ENCODE results near the gene C10orf95. TPM values are rescaled to one million over a fixed set of nuclear protein-coding genes. Genes with fewer than 3 reads are reported as not detected.

Gene C10orf95
- total RNA-seq, 1 experiment from 2014 or later = 0.82 TPM

DNA sequence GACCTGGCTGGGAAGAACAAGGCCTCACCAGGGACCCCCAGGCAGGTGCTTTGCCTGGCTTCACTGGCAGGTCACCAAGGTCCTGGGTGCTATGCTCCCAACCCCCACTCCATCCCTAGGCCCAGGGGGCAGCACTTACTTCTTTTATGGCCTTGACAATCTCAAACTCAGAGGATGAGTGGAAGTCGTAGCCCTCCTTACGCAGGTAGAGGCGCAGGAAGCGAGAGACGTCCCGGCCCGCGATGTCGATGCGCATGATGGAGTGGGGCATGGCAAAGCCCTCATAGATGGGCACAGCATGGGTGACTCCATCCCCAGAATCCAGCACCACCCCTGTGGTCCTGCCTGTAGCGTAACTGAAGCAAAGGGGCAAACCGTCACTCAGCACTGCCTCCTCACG lies 32.7 kb upstream of the C10orf95 start:
- no peaks in the 10 kb centered on the region for H3K27me3 ChIP-seq (replicated peaks; ENCODE audit: control insufficient read depth, insufficient read depth, low read length)
- Mint-ChIP-seq H3K36me3 (ENCODE audit: insufficient read depth, unreplicated experiment) (peaks cover 69% of the 10 kb centered on the region), H3K4me3 (ENCODE audit: unreplicated experiment) (no peak overlapping the region), H3K9me3 (ENCODE audit: unreplicated experiment) (no peaks in the 10 kb centered on the region), H3K4me1 (ENCODE audit: low read depth, unreplicated experiment) (no peaks in the 10 kb centered on the region), H3K27ac (ENCODE audit: unreplicated experiment) (no peak overlapping the region), H3K27me3 (ENCODE audit: insufficient read depth, unreplicated experiment) (no peaks in the 10 kb centered on the region)
- no peak overlapping the region for H3K4me3 ChIP-seq (ENCODE audit: low read depth, low read length)
- POLR2A ChIA-PET = no interaction called here
- no peaks in the 10 kb centered on the region for H3K4me1 ChIP-seq
- BruUV-seq (replicated peaks) = no TSS peak
- intact Hi-C loops (cut with micrococcal nuclease; ENCODE audit: unreplicated experiment) = loop anchor here (5.0 kb wide), 1 partner anchor 98 kb away; no protein-coding TSS in a partner anchor
- CTCF ChIA-PET = interaction anchor here (1.0 kb wide), 1 partner anchor 100 kb away, joined by 4 read pairs; no protein-coding TSS in a partner anchor
- TF ChIP-seq, protein P1, sequence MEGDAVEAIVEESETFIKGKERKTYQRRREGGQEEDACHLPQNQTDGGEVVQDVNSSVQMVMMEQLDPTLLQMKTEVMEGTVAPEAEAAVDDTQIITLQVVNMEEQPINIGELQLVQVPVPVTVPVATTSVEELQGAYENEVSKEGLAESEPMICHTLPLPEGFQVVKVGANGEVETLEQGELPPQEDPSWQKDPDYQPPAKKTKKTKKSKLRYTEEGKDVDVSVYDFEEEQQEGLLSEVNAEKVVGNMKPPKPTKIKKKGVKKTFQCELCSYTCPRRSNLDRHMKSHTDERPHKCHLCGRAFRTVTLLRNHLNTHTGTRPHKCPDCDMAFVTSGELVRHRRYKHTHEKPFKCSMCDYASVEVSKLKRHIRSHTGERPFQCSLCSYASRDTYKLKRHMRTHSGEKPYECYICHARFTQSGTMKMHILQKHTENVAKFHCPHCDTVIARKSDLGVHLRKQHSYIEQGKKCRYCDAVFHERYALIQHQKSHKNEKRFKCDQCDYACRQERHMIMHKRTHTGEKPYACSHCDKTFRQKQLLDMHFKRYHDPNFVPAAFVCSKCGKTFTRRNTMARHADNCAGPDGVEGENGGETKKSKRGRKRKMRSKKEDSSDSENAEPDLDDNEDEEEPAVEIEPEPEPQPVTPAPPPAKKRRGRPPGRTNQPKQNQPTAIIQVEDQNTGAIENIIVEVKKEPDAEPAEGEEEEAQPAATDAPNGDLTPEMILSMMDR (IDR thresholded peaks at IDR 0.05; ENCODE audit: insufficient read depth in 1 of 2, low read depth in 1 of 2, low read length in 1 of 2, severe bottlenecking in 1 of 2, unreplicated experiment in 1 of 2) = no peak
- no peaks in the 10 kb centered on the region for H3K9me3 ChIP-seq
- DNase-seq = no peak
- peaks cover 3% of the 10 kb centered on the region for H3K36me3 ChIP-seq (ENCODE audit: control insufficient read depth, insufficient read depth, low read length)

DNA sequence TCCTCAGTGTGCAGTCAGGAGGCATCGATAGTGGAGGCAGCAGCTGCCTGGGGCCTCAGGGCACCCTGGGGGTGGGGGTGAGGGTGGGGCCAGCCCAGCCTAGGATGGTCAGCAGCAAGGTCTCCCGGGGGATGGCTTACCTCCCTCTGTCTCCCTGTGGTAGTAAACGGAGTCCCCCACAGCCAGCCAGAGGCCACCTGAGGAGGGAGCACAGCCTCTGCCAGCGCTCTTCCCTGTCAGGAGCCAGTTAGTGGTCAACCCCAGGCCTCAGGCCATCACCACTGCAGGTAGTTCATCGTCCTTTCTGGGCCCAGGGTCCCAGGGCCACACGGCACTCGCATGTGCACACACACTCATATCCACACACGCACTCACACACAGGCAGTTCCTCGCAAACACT lies 29.1 kb upstream of the C10orf95 start:
- POLR2A ChIA-PET = no interaction called here
- no peak for DNase-seq
- no peaks in the 10 kb centered on the region for H3K9me3 ChIP-seq
- H3K36me3 Mint-ChIP-seq (ENCODE audit: insufficient read depth, unreplicated experiment) = peaks cover 64% of the 10 kb centered on the region
- no peak overlapping the region for H3K4me3 ChIP-seq (ENCODE audit: low read depth, low read length)
- H3K27me3 ChIP-seq (replicated peaks; ENCODE audit: control insufficient read depth, insufficient read depth, low read length) = no peaks in the 10 kb centered on the region
- no TSS peak for BruUV-seq (replicated peaks)
- no peaks in the 10 kb centered on the region for H3K27me3 Mint-ChIP-seq (ENCODE audit: insufficient read depth, unreplicated experiment)
- no peaks in the 10 kb centered on the region for H3K9me3 Mint-ChIP-seq (ENCODE audit: unreplicated experiment)
- TF ChIP-seq, protein P1 (IDR thresholded peaks at IDR 0.05; ENCODE audit: insufficient read depth in 1 of 2, low read depth in 1 of 2, low read length in 1 of 2, severe bottlenecking in 1 of 2, unreplicated experiment in 1 of 2) = no peak
- no peak overlapping the region for H3K27ac Mint-ChIP-seq (ENCODE audit: unreplicated experiment)
- no peak overlapping the region for H3K4me3 Mint-ChIP-seq (ENCODE audit: unreplicated experiment)
- no peaks in the 10 kb centered on the region for H3K4me1 ChIP-seq
- H3K4me1 Mint-ChIP-seq (ENCODE audit: low read depth, unreplicated experiment) = no peaks in the 10 kb centered on the region
- intact Hi-C loops (cut with micrococcal nuclease; ENCODE audit: unreplicated experiment) = loop anchor here (5.0 kb wide), 1 partner anchor 102 kb away; no protein-coding TSS in a partner anchor
- CTCF ChIA-PET = interaction anchor here (2.4 kb wide), 1 partner anchor 103 kb away, joined by 13 read pairs; no protein-coding TSS in a partner anchor
- peaks cover 3% of the 10 kb centered on the region for H3K36me3 ChIP-seq (ENCODE audit: control insufficient read depth, insufficient read depth, low read length)

DNA sequence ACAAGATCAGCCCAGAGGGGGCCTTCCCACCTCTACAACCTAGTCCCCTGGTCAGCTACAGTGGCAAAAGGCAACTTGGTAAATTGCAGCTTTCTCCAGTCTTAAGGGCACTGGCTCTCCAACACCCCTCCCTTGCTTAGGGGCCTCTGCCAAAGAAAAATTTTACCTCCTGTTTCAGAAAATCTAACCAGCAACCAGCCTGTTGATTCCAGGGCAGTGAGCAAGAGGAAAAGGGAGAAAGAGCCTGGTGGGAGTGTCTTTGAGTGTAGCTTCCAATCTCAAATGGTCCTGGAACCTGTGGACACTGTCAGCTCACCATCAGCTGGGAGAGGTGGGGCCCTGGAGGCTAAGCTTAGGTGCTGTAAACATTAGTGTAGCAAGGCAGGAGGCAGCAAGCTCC lies 28.3 kb upstream of the C10orf95 start:
- no peaks in the 10 kb centered on the region for H3K4me1 ChIP-seq
- intact Hi-C loops (cut with micrococcal nuclease; ENCODE audit: unreplicated experiment) = loop anchor here (1.0 to 5.0 kb wide), 6 partner anchors 17 to 249 kb away; partner anchors contain the start of gene CUEDC2
- TF ChIP-seq, protein P1 (IDR thresholded peaks at IDR 0.05; ENCODE audit: insufficient read depth in 1 of 2, low read depth in 1 of 2, low read length in 1 of 2, severe bottlenecking in 1 of 2, unreplicated experiment in 1 of 2) = no peak
- Mint-ChIP-seq H3K27me3 (ENCODE audit: insufficient read depth, unreplicated experiment) (no peaks in the 10 kb centered on the region), H3K9me3 (ENCODE audit: unreplicated experiment) (no peaks in the 10 kb centered on the region), H3K4me3 (ENCODE audit: unreplicated experiment) (no peak overlapping the region), H3K27ac (ENCODE audit: unreplicated experiment) (no peak overlapping the region), H3K4me1 (ENCODE audit: low read depth, unreplicated experiment) (no peaks in the 10 kb centered on the region), H3K36me3 (ENCODE audit: insufficient read depth, unreplicated experiment) (peaks cover 57% of the 10 kb centered on the region)
- no peak for DNase-seq
- ChIA-PET CTCF (interaction anchor here (0.7 to 2.4 kb wide), 4 partner anchors 18 to 104 kb away, joined by 3 to 13 read pairs (median 4); no protein-coding TSS in a partner anchor), POLR2A (interaction anchor here (0.6 kb wide), 2 partner anchors 58 to 92 kb away, joined by 3 to 4 read pairs; no protein-coding TSS in a partner anchor)
- no TSS peak for BruUV-seq (replicated peaks)
- no peaks in the 10 kb centered on the region for H3K27me3 ChIP-seq (replicated peaks; ENCODE audit: control insufficient read depth, insufficient read depth, low read length)
- H3K9me3 ChIP-seq = no peaks in the 10 kb centered on the region
- peaks cover 3% of the 10 kb centered on the region; the same call in 1 of the 2 replicates for H3K36me3 ChIP-seq (ENCODE audit: control insufficient read depth, insufficient read depth, low read length)
- H3K4me3 ChIP-seq (ENCODE audit: low read depth, low read length) = no peak overlapping the region
